Right ventricle myocardium superior (tissue), 1 donor: ENCODE data around the gene FLII. TPM values are rescaled to one million over a fixed set of nuclear protein-coding genes. Genes with fewer than 3 reads are reported as not detected.

ENCODE experiments used
- ATAC-seq: fragments of 200-7000 bp; cut with Tn5 transposase; one replicate; pipeline ENCODE4 v1.9.1; 2020; ENCODE audit warnings: mild to moderate bottlenecking; ENCODE audit not compliant: poor library complexity
- DNase-seq: peaks from one replicate; pipeline ENCODE4 v3.0.0-alpha.2; 2020
- intact Hi-C: fragments of 100-400 bp; cut with DNase I; formaldehyde crosslinking; loops from one replicate; pipeline ENCODE4 v1.11.2; 2022
- total RNA-seq: library from RNA; stranded (reverse); fragmentation: NEBNext Ultra II Directional; extraction: Animal tissue kit (Norgen Biotek cat#: 25700); gene quantifications from one replicate; pipeline ENCODE4 v1.2.1, GENCODE V29; 2021
- donor health status: DM: no; HTN: yes; CAD: no; lungs with severe emphysema.

Gene FLII
- total RNA-seq, 1 donor from 2014 or later, result 269 TPM

GRCh38 chr17:18248300-18248731 is 10.2 kb downstream of the FLII start:
- peak; percentile 64 for ATAC-seq
- intact Hi-C loops, result no loop called here
- DNase-seq, result peak; percentile 66

DNA sequence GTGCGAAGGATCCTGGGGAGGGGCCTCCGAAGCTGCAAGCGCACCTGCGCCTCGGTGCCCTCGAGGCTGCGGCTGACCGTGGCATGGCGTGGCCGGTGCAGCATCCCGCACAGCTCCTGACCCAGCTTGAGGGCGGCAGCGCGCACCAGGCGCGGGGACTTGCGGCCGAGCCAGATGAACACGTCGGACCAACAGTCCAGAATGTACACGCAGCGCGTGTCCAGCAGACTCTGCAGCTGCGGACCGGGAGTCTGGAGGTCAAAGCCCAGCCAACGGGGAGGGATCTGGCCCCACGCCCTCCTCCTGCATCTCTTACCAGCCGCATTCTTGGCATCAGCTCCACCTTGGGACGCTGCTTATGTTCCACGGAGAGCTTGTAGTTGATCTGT is 10.9 kb downstream of the FLII start:
- peak; percentile 30 for ATAC-seq
- intact Hi-C loops, result no loop called here
- DNase-seq, result peak; percentile 71

DNA sequence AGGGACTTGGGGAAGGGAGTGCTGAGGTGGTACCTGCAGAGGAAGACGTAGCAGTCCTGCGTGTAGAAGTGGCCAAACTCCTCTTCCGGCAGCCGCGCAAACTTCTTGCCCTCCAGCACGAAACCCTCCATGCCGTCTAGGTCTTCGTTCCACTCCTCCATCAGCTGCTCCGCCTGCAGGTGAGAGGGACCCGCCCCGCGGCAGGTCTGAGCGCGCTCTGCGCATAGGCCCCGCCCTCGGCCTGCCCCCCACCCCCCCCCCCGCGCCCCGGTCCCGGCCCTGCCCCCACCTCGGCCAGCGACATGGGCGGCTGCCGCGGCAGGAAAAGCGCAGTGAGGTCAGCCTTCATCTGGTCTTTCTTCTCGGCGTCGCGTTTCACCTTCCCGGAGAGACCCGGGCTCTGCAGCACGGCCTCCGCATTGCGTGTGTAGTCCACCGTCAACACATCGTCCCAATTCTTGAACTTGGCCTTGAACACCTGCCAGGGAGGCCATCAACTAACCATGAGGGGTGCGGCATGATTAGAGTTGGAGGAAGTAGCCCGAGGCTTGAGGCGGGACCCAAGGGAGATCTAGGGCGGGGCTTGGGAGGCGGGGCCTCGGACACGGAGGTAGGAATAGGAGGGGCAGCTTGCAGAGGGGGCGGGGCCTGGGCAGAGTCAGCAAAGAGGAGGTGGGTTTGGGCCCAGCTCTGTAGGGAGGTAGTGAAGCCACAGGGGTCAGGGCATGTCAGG is 11.5 kb downstream of the FLII start:
- DNase-seq (peak; percentile 76), ATAC-seq (peak; percentile 47)
- intact Hi-C loops, result no loop called here

DNA sequence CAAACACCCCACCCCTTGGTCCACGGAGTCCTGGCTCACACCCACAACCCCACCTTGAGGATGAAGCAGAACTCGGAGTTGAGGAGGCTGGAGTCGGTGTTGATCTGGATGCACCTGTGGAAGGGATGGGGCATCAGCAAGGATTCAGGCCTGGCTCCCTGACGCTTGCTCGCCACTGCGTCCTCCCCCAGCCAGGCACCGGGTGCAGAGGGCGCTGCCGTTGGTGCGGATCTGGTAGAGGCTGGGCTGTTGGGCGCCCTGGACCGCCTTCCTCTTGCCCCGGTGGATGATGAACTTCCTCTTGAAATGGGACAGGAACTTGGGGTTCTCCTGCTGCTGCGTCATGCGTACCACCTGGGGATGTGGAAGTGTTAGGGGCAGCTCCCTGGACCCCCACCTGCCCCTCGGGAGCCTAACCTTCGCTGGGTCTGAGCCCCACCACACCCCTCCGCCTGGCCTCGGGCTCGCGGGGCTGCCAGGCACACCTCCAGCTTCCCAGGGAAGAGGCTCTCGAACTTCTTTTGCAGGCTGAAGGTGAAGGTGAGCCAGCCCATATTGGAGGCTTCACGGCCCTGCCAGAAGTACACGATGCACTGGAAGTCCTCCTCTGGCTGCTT is 12.3 kb downstream of the FLII start:
- ATAC-seq (no peak), DNase-seq (peak; percentile 27)
- intact Hi-C loops, result no loop called here

- DNase-seq (peak; percentile 40), ATAC-seq (no peak)
- intact Hi-C loops, result no loop called here
Measured at GRCh38 chr17:18245038-18245776, 13.3 kb downstream of the FLII start.

- ATAC-seq (no peak), DNase-seq (no peak)
- intact Hi-C loops, result no loop called here
Measured at GRCh38 chr17:18241229-18241871, 17.2 kb downstream of the FLII start.

- peak; percentile 35 for DNase-seq
- no peak for ATAC-seq
- intact Hi-C loops, result no loop called here
Measured at GRCh38 chr17:18240449-18240848, 18.1 kb downstream of the FLII start.

GRCh38 chr17:18238299-18238698 is 20.2 kb downstream of the FLII start:
- intact Hi-C loops, result no loop called here
- DNase-seq, result peak; percentile 35
- ATAC-seq, result no peak

GRCh38 chr17:18237461-18237860 is 21.1 kb downstream of the FLII start:
- DNase-seq (peak; percentile 35), ATAC-seq (no peak)
- intact Hi-C loops, result no loop called here

GRCh38 chr17:18236494-18236893 is 22.0 kb downstream of the FLII start:
- intact Hi-C loops, result no loop called here
- no peak for ATAC-seq
- DNase-seq, result no peak

DNA sequence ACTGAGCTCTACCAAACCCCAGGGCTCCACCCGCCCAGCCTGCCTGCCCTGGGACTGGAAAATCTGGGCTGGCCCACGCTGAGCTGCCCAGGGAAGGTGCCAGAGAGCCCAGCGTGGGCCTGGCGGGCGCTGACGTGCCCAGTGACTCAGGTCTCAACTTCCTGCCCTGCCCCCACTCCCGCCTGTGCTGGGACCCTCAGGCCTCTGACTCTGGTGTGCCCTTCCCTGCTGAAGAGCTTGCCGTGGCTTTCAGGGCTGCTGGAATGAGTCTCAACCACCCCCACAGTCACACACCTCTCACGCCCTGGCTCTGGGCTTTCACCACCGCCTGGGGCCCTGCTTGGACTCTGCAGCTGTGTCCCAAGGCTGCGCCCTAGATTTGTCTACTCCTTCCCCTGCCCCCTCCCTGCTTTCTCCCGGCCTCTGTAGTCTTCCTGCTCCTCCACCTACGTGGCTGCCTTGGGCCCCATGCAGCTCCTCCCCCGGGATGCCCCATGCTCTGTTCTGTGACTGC is 22.7 kb downstream of the FLII start:
- DNase-seq, result no peak
- intact Hi-C loops, result no loop called here

GRCh38 chr17:18234853-18235380 is 23.6 kb downstream of the FLII start:
- intact Hi-C loops, result no loop called here
- DNase-seq (no peak), ATAC-seq (no peak)

More for the DNA sequence above, 22.7 kb downstream of the FLII start:
- no peak for ATAC-seq

DNA sequence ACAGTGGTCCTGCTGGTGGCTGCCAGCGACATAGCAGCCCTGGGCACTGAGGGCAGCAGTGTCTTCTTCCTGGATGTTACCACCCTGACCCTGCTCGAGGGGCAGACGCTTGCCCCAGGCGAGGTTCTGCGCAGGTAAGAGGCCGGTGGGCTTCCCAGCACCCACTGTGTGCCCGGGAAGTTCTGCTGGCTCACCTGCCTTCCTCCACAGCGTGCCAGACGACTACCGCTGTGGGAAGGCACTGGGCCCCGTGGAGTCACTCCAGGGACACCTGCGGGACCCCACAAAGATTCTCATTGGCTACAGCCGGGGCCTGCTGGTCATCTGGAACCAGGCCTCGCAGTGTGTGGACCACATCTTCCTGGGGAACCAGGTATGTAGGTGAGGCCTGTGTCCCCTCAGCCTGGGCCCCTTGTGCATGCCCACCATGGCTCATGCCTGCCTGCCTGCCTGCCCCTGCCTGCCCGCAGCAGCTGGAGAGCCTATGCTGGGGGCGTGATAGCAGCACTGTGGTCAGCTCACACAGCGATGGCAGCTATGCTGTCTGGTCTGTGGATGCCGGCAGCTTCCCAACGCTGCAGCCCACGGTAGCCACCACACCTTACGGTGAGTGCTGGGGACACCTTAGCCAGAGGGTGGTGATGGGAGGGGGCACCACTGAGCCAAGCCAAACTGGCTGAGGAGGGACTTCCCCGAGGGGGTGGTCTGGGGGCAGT is 24.6 kb downstream of the FLII start:
- no peak for ATAC-seq
- no peak for DNase-seq
- intact Hi-C loops, result no loop called here

GRCh38 chr17:18231164-18231563 is 27.4 kb downstream of the FLII start:
- no peak for ATAC-seq
- intact Hi-C loops, result no loop called here
- DNase-seq, result no peak

- ATAC-seq (no peak), DNase-seq (no peak)
- intact Hi-C loops, result no loop called here
Measured at GRCh38 chr17:18230288-18231141, 28.0 kb downstream of the FLII start.

GRCh38 chr17:18229771-18230170 is 28.8 kb downstream of the FLII start:
- no peak for DNase-seq
- no peak for ATAC-seq
- intact Hi-C loops, result no loop called here

DNA sequence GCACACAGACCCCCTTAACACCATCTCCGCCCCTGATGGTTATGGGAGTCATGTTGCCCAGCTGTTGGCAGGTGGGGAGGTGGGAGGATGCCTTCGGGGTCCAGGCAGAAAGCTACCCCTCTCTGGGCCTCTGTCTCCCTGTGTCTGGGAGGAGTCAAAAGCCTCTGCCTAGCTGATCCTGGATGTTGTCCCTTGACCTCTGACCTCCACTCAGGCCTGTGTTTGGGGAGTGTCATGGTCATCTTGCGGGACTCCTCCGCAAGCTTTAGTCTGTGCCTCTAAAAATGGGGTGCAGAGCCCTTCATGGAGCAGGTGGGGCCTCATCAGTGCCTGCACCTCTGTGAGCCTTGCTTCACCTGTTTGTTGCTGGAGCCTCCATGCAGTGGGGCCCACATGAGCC is 29.3 kb downstream of the FLII start:
- intact Hi-C loops, result no loop called here
- DNase-seq (no peak), ATAC-seq (no peak)
